LNCAP (cell line): ENCODE measurements around the gene TMPO.
A peak's percentile ranks its signal among the peaks of the same experiment; 100 is the strongest.

Source experiments
- CTCF ChIP-seq: fragments of 450-650 bp; IDR thresholded peaks from 2 replicates; pipeline ENCODE4 v1.5.1; 2017; ENCODE audit warnings: mild to moderate bottlenecking

TMPO gene

GRCh38 chr12:98519257-98519907, 4.0 kb downstream of the TMPO start:
- TF ChIP-seq CTCF = no peak

GRCh38 chr12:98530068-98530467, 14.7 kb downstream of the TMPO start:
- no peak for TF ChIP-seq CTCF

- TF ChIP-seq CTCF = peak; percentile 67
Observed at GRCh38 chr12:98532687-98533304, 17.4 kb downstream of the TMPO start.

- TF ChIP-seq CTCF = no peak
Observed at GRCh38 chr12:98533723-98534251, 18.4 kb downstream of the TMPO start.

GRCh38 chr12:98538031-98538430, 22.6 kb downstream of the TMPO start:
- TF ChIP-seq CTCF = no peak

- no peak for TF ChIP-seq CTCF
Observed at GRCh38 chr12:98543701-98544100, 28.3 kb downstream of the TMPO start.

GRCh38 chr12:98544751-98545150, 29.4 kb downstream of the TMPO start:
- TF ChIP-seq CTCF = no peak
